GM19035 (cell line): ENCODE measurements around the gene CCNJL.
"Not testable (repeated sequence)": the region's sequence is repeated elsewhere in the genome, so short reads cannot be mapped to it uniquely, and the experiment has no call there.

Source experiments
- ATAC-seq: cut with Tn5 transposase; IDR thresholded peaks from one replicate; pipeline ENCODE4 v1.9.1; 2021; ENCODE audit not compliant: unreplicated experiment

The CCNJL gene, protein sequence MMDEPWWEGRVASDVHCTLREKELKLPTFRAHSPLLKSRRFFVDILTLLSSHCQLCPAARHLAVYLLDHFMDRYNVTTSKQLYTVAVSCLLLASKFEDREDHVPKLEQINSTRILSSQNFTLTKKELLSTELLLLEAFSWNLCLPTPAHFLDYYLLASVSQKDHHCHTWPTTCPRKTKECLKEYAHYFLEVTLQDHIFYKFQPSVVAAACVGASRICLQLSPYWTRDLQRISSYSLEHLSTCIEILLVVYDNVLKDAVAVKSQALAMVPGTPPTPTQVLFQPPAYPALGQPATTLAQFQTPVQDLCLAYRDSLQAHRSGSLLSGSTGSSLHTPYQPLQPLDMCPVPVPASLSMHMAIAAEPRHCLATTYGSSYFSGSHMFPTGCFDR

DNA sequence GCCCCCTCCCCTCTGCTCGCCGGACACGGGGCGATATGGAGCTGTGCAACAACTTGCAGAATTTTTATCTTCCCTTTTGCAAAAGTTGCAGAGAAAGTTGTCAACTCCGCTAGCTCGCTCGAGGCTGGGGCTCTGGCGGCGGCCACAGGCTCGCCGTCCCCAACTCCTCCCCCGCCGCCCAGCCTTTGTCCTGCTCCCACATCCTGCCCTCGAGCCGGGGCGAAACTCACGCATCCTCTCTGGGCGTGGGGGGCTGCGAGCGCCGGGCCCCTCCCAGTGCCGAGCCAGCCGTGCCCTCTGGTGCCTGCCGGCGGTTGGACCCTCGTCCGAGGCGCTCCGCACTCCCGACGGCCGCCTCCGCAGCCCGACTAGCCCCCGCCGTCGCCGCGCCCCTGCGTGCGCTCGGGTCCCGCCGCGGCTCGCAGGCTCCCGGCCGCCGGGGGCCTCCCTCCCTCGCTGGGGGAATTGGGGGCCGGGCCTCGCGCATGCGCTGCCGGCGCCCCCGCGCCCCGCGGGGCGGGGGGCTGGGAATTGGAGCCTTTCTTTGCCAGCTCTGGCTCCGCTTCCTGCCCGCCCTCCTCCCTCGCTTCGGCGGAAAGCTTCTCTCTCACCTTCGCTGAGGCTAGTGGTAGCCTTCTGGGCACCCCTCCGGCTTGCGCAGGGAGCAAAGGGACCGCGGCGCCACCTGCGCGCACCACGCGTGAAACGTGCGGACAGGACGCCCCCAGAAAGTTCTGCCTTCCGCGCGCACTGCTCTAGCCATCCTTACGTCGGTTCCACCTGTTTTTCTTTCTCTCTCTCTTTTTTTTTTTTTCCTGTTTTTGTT is at the start of gene CCNJL:
Gene CCNJL, minus strand, starts transcription at position 431 of the 826 bp plus-strand sequence. CDS start 641 bp downstream, outside the sequence.
- ATAC-seq: peak; percentile 49

DNA sequence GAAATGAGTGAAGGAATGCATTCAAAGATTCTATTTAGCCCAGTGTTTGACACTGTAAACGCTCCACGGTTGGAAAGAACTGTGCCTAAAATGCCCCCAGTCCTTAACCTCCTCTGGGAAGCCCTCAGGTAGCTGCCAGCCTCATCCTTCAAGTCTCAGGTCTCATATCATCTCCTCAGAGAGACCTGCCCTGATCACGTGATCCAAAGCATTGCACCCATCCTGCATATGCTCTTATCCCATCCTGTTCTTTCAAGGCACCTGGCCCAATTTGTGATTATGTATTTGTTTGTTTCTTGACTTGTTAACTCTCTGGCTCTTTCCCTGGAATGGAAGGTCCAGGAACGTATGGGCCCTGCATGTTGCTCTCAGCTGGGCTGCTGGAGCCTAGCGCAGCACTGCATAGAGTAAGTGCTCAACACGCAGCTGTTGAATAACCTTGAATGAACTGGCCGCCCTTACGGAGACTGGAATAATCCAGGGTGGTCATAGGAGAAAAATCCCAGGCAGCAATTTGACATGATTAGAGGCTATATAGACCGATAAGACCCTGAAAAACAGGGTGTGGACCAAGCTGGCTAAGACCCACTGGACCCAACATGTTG is 49.4 kb upstream of the CCNJL start:
- ATAC-seq: no peak

DNA sequence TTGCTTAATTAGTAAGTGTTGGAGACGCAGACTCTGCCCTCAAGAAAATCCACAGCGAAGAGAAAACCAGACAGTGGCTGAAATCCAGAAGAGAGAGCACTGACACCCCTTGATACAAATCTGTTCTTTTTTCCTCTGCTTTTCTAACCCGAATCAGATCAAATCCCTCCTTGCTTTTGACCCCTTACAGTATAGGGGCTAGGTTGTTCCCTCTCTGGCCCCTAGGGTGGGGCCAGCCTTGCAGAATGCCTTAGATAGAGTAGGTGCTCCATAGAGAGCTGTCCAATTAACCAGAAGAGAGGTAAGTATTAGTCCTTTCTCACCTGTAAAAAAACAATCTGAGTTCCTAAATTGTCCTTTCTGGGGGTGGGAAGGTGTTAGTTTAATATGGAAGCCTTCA is 47.9 kb upstream of the CCNJL start:
- ATAC-seq: no peak

DNA sequence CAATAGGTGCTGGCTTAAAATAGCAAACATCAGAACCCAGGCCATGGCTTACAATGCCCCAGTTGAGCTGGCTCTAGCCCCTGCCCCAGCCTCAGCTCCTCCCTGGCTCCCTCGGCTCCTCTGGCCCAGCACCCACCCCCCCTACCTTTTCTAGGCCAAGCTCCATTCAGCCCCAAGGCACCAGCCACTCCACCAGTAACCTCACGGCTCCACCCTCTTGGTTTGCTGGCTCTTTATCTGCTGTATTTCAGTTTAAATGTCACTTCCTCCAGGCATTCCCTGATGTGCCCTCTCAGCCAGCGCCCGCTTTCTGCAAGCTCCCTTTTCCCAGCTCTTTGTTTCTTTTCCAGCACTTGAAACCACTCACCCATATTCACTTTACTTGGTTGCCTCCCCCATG is 47.5 kb upstream of the CCNJL start:
- ATAC-seq: no peak

DNA sequence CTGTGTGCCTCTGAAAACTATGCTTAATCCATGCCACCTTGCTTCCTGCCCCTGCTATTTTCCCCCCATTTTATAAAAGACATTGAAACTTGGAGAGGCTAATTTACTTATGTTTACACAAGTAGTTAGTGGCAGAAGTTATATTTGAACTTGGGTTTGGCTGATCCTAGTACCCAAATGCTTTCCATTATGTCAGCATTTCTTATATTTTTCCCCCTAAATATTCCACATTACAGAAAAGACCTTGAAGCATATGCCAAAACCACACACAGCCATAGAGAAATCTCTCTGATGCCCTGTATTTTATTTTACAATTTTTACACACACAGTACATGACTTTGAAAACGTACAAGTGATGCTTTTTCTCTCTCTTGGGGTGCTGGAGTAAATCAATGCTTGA is 46.9 kb upstream of the CCNJL start:
- ATAC-seq: no peak

DNA sequence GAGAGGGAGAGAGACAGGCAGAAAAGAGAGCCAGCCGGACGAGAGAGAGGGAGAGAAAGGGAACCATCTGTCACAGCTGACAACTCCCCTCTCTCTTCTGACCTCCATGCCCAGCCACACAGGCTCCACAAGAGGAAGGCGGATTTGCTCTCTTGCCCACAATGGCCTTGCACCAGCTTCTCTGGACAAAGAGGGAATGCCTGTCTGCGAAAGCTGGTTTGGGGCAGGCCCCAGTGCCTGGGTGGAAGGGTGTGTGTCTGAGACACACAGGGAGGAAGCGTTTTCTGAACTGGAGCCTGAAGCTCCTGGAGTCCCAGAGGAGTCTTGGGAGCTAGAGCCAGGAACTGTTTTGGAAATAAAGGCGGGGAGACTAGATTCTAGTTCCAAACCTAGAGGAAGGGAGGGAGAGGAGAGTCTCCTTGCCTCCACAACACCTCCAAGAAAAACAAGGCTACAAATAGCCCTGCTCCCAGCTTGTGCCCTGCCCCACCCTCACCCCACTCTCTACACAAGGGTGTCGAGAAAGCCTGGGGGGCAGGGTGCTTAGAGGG is 45.6 kb upstream of the CCNJL start:
- ATAC-seq: no peak

DNA sequence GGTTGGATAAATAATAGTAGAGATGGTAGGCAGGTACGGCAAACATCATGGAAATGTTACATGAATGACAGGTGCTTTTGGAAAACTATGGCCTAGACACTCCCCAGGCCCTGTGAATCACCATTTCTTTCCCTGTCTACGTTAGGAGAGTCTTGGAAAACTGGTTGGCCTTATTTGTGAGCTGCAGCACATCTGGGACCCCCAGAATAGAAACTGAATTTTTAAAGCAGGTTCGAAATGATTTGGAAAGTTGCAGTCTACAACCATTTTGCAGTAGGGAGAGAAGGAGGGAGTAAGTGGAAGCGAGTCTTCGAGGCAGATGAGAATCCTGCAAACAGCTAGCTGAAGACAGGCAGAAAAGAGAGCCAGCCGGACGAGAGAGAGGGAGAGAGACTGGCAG is 45.0 kb upstream of the CCNJL start:
- no peak for ATAC-seq

DNA sequence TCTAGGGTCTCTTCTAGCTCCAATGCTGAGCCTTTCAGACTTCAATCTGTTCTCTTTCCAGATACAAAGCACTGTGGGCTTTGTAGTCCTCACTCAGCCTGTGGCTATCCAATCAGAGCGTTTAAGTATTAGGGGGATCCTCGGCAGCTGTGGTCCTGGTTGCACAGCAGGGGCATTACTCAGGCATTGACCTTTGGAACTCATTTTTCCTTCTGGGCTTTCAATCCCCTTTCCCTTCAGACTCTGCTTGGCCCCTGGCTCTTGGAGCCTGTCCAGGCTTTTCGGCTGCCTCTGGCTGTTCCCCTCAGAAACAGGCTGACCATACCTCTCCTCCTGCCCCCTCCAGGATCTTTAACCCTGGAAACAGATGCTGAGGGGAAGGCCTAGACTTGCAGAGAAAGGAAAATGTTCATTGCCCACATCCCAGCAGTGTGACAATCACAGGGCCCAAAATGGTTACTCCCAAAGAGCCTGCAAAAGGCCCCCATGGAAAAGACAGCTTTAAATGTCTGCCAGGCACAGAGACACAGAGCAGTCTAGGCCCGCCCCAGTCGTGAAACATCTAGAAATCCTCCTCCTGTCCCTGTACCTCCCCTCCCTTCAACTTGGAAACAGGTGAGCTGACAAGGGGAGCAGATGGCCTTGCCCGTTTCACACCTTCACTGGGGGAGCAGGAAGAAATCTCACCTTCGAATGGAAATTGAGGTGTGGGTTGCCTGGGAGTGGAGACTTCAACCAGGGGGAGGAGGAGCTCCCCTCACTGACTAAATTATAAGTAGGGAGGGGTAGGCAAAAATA is 44.4 kb upstream of the CCNJL start:
- no peak for ATAC-seq

DNA sequence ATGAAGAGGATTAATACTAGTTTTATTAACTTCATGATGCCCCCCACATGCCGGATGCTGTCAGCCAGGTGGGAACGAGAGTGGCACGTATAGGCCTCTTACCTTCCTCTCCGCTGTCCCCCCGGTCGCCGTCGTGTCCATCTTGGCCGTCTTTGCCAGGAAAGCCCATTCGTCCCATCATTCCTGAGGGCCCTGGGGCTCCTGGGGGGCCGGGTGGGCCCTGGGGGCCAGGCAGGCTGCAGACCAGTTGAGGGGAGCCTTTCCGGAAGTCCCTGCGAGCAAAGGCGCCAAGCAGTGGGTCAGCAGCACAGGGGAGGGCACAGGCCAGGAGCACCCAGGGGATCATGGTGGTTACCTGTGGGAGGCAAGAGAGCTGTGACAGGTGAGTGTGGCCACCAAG is 42.3 kb upstream of the CCNJL start:
- no peak for ATAC-seq

DNA sequence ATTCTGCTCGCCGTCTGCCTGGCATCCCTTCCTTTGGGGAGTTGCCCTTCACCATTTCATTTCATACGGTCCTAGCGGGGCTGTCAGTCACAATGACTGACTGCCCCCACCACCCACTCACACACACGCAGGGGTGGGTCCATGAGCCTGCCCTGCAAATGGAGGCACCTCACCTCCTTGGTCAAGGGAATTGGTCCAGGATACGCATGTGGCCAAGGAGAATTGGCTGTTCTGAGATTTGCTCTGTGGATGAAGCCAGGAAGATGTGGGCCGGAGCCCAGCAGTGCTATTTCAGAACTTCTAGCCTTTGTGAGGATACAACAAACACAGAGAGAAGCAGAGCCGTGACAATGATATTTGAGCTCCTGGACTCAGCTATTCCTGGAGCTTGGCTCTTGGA is 41.0 kb upstream of the CCNJL start:
- ATAC-seq: no peak

DNA sequence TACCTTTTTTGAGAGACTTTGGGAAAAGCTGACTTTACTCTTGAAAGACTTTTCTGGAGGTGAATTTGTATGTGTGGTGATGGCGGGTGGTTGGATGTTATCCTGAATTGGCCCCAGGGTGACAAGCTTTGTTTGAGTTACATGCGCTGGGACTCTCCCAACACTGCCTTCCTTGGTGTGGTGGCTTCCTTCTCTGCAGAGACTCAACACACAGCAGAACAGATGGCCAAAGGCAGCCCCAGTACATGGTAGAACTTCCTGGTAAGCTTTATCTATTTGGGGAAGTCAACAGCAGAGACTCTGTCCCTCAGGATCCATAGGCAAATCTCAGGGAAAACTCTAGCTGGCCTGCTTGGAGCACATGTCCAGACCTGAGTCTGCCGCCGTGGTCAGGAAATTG is 39.9 kb upstream of the CCNJL start:
- no peak for ATAC-seq

DNA sequence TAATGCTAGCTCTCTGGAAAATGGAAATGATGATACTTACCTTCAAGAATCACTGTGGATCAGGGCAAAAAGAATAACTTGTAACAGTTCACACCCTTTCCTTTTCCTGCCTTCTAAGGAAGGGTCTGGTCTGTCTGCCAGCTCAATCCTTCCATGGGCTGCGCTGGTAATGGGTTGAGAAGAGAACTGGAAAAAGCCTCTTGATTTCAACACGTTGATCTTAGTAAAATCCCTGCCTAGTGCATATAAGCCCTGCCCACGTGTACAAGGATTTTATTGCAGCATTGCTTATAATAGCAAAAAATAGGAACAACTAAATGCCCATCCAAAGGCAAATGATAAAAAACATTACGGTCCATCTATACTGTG is 37.6 kb upstream of the CCNJL start:
- ATAC-seq: no peak

DNA sequence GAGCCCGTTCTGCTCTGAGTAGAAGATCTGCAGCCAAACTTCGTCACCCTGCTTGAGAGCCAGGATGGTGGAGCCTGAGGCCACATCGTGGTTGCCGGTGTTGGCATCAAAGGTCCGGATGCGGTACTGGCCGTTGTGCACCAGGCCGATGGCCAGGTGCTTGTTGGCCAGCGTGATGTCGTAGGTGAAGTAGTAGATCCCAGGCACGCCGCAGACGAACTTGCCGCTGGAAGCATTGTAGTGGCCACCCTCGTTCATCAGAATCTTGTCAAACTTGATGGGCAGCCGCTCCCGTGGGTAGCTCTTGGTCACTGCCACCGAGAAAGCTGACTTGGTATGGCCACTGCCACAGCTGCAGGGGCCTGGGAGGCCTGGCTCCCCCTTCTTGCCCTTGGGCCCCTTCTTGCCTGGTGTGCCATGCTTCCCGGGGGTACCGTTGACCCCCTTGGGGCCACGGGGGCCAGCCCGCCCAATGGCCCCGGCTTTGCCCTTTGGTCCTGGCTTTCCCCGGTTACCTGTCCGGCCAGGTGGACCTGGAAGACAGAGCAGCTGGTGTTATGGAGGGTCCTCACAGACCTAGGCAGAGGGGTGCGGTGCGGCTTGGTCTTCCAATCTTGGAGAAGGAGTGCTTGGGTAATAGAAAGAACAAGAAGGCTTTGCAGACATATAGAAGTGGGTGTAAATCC is 37.0 kb upstream of the CCNJL start:
- no peak for ATAC-seq

DNA sequence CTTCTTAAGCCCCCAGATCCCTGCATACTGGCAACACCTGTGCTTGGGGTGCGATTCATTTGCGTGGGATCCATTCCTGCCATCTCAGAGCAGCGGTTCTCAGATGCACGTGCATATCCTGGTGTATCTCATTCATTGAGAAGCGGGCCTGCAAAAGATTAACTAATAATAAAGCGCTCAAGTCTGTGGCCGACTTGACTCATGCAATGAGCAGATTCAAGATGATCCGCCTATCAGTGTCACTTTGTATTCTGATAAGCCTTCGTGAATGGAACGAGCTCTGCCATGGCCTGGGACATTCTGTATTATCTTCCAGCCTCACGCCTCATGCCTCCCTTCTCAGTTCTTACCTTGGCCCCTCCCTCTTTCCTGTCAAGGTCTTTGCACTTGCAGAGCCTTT is 35.7 kb upstream of the CCNJL start:
- no peak for ATAC-seq

DNA sequence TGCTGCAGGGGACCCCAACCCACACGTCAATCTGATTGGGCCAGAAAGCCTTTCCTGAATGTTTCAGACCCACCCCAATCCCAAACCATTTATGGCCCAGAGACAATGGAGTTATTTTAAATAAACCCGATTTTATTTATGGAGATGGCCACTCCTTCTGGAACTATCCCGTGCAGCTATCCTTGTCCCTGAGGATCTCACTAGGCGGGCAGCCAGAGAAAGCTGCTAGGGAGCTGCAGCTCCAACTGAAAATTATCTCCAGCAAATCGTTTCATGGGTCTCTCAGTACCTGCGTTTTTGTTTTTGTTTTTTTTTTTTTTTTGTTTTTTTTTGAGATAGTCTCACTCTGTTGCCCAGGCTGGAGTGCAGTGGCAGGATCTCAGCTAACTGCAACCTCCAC is 35.1 kb upstream of the CCNJL start:
- no peak for ATAC-seq

DNA sequence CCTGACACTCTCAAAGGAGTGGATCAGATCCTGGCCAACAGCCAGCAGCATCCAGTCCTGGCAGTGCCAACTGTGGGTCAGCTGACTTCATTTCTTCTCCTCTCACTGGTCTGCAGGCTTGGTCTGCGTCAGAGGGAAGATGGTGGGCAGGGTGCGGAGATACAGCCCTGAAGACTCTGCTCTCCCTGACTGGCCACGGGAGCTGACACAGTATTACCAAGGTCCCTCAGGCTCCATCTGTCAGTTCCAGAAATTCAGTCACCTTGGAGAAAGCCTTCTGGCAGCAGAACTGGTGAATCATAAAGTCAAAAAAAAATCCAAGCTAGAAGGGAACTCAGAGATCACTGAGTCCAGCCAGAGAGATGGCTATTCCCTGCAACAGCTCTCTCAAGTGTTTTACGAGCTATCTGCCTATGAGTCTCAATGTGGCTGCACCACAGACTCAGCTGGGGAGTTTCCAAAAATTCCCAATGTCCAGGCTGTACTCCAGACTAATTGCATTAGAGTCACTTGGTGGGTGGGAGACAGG is 30.1 kb upstream of the CCNJL start:
- no peak for ATAC-seq

DNA sequence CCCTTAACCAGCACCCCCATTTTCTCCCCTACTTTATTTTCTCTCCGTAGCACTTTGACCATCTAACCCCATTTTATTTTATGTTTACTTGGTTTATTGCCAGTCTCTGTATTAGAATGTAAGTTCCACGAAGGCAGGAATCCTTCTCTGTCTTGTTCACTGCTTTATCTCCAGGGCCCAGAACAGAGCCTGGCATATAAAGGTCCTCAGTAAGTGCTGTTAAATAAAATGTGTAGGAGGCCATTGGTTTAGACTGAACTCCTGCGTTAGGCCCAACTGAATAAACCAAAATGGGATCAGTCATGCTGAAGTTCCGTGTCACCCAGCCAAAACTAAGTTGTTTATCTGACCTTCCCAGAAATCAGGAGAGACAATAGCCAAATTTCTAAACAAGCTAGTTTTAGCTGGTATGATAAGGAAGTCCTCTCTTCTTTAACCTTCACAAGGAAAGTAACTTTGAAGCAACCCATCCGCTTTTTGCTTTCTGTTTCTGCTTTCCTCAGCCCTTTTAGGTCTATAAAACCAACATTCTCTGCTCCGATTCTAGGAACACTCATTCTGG is 29.0 kb upstream of the CCNJL start:
- no peak for ATAC-seq

DNA sequence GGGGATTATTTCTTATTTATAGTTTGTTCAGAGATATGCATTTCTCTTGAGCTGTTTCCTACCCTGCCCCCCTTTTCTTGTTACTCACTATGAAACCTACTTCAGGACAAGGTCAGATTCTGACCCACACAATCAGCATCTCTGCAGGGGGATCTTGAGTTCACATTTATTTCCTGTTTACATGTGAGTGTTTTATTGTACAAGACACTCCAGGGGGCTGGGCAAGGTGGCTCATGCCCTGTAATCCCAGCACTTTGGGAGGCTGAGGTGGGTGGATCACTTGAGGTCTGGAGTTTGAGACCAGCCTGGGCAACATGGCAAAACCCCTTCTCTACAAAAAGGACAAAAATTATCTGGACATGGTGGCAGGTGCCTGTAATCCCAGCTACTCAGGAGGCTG is 28.1 kb upstream of the CCNJL start:
- ATAC-seq: not testable (repeated sequence)

DNA sequence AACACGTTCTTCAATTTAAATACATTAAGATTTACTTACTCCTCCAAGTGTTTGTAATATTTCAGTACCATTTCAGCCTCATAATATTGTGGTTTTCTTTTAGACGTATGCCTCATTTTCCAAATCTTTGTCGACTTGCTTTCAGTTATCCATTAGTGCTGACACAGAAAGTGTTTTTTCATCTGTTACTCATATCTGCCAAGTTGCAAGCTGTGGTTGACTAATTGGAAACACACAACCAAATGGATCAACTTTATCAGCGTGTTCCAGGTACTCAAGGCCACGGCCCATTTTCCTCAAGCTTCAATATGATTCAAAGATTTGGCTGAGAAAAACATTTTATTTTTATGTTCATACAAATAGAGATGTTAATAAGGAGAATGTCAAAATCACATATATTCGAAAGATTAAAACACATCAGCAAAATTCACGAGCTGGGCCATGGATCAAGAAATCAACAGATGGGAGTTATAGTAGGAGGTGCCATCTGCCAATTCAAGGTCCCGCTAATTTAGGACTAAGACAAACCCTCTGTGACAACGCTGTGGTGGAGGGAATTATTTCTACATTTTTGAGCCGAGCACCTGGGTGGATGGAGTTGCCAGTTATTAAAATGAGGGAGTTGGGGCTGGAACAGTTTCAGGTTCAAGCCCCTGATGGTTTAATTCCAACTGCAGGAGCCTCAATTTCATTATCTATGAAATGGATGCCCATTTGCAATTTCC is 27.2 kb upstream of the CCNJL start:
- ATAC-seq: no peak
